Effector memory CD4-positive, alpha-beta T cell (primary cell): ENCODE measurements around the gene MAGT1.
"Not testable (repeated sequence)": the region's sequence is repeated elsewhere in the genome, so short reads cannot be mapped to it uniquely, and the experiment has no call there.

ENCODE experiments used
- DNase-seq, 3 donors: peaks; one replicate each; pipeline ENCODE4 v3.0.0-alpha.2; 2020
- H3K27ac ChIP-seq: 2 replicates; pipeline ENCODE4 v1.7.0; 2013; ENCODE audit warnings: mild to moderate bottlenecking, low read length, moderate library complexity; ENCODE audit not compliant: insufficient read depth, poor library complexity, severe bottlenecking
- H3K27me3 ChIP-seq: replicated peaks from 2 replicates; pipeline ENCODE4 v1.7.0; 2013; ENCODE audit warnings: mild to moderate bottlenecking, low read length; ENCODE audit not compliant: insufficient read depth, control insufficient read depth, poor library complexity, severe bottlenecking
- H3K36me3 ChIP-seq: 2 replicates; pipeline ENCODE4 v1.7.0; 2013; ENCODE audit warnings: mild to moderate bottlenecking, low read length, moderate library complexity; ENCODE audit not compliant: control insufficient read depth, insufficient read depth
- H3K4me1 ChIP-seq: 2 replicates; pipeline ENCODE4 v1.7.0; 2013; ENCODE audit warnings: low read length, mild to moderate bottlenecking; ENCODE audit not compliant: control insufficient read depth, insufficient read depth, poor library complexity, severe bottlenecking
- H3K4me3 ChIP-seq: 2 replicates; pipeline ENCODE4 v1.7.0; 2013; ENCODE audit warnings: low read length, low read depth, mild to moderate bottlenecking; ENCODE audit not compliant: insufficient read depth, poor library complexity, severe bottlenecking
- H3K9me3 ChIP-seq: 2 replicates; pipeline ENCODE4 v1.7.0; 2013; ENCODE audit warnings: mild to moderate bottlenecking, low read length, moderate library complexity; ENCODE audit not compliant: control insufficient read depth
- total RNA-seq, 3 donors: gene quantifications; one replicate each; lab custom pipeline; 2026; lab: John Stamatoyannopoulos, UW

Gene MAGT1
- total RNA-seq: 60.8 to 95.6 (median 69.7) reads per million in 3 donors

GRCh38 chrX:77894921-77895886, at the start of gene MAGT1:
Gene MAGT1, minus strand, starts transcription at chrX:77895435. Its CDS starts 25 bp downstream, at chrX:77895410.
- Histone ChIP-seq H3K36me3 (no peaks in the 10 kb centered on the region), H3K4me3 (peak within 1 kb of the TSS; percentile 81), H3K27me3 (no peaks in the 10 kb centered on the region), H3K9me3 (no peaks in the 10 kb centered on the region), H3K27ac (peak within 1 kb of the TSS; percentile 94), H3K4me1 (no peaks in the 10 kb centered on the region)
- DNase-seq: peak; percentile 86 to 91 (median 88)

GRCh38 chrX:77945031-77945430, 49.8 kb upstream of the MAGT1 start:
- H3K27ac ChIP-seq, H3K4me3 ChIP-seq, H3K9me3 ChIP-seq, H3K4me1 ChIP-seq, DNase-seq, H3K27me3 ChIP-seq, H3K36me3 ChIP-seq: not testable (repeated sequence)

- no peak for DNase-seq
- Histone ChIP-seq H3K27me3 (no peaks in the 10 kb centered on the region), H3K27ac (no peak overlapping the region), H3K36me3 (no peaks in the 10 kb centered on the region), H3K4me3 (no peak overlapping the region), H3K9me3 (no peaks in the 10 kb centered on the region), H3K4me1 (no peaks in the 10 kb centered on the region)
Observed at GRCh38 chrX:77938083-77938680, 42.9 kb upstream of the MAGT1 start.

- no peak overlapping the region for H3K27ac ChIP-seq
- no peaks in the 10 kb centered on the region for H3K27me3 ChIP-seq
- H3K9me3 ChIP-seq: no peaks in the 10 kb centered on the region
- DNase-seq: no peak
- H3K4me3 ChIP-seq: no peak overlapping the region
- no peaks in the 10 kb centered on the region for H3K36me3 ChIP-seq
- H3K4me1 ChIP-seq: no peaks in the 10 kb centered on the region
Observed at GRCh38 chrX:77937291-77937690, 42.1 kb upstream of the MAGT1 start.

- H3K27ac ChIP-seq: no peak overlapping the region
Observed at GRCh38 chrX:77936299-77936698, 41.1 kb upstream of the MAGT1 start.

GRCh38 chrX:77935886-77936285, 40.7 kb upstream of the MAGT1 start:
- Histone ChIP-seq H3K4me1 (no peaks in the 10 kb centered on the region), H3K27ac (no peak overlapping the region), H3K9me3 (no peaks in the 10 kb centered on the region), H3K36me3 (no peaks in the 10 kb centered on the region), H3K4me3 (no peak overlapping the region), H3K27me3 (no peaks in the 10 kb centered on the region)
- no peak for DNase-seq

More at GRCh38 chrX:77936299-77936698, 41.1 kb upstream of the MAGT1 start:
- Histone ChIP-seq H3K4me1 (no peaks in the 10 kb centered on the region), H3K27me3 (no peaks in the 10 kb centered on the region), H3K36me3 (no peaks in the 10 kb centered on the region), H3K4me3 (no peak overlapping the region), H3K9me3 (no peaks in the 10 kb centered on the region)
- no peak for DNase-seq

- Histone ChIP-seq H3K4me1 (no peaks in the 10 kb centered on the region), H3K9me3 (no peaks in the 10 kb centered on the region), H3K36me3 (no peaks in the 10 kb centered on the region), H3K4me3 (no peak overlapping the region), H3K27ac (no peak overlapping the region), H3K27me3 (no peaks in the 10 kb centered on the region)
- DNase-seq: no peak
Observed at GRCh38 chrX:77930581-77930980, 35.3 kb upstream of the MAGT1 start.

- Histone ChIP-seq H3K9me3 (no peaks in the 10 kb centered on the region), H3K27ac (no peak overlapping the region), H3K36me3 (no peaks in the 10 kb centered on the region), H3K4me1 (no peaks in the 10 kb centered on the region), H3K27me3 (no peaks in the 10 kb centered on the region), H3K4me3 (no peak overlapping the region)
- DNase-seq: no peak
Observed at GRCh38 chrX:77925764-77926163, 30.5 kb upstream of the MAGT1 start.

- no peaks in the 10 kb centered on the region for H3K9me3 ChIP-seq
- no peaks in the 10 kb centered on the region for H3K36me3 ChIP-seq
- H3K27me3 ChIP-seq: no peaks in the 10 kb centered on the region
- DNase-seq: no peak
- no peaks in the 10 kb centered on the region for H3K4me1 ChIP-seq
- no peak overlapping the region for H3K4me3 ChIP-seq
- no peak overlapping the region for H3K27ac ChIP-seq
Observed at GRCh38 chrX:77924320-77924859, 29.2 kb upstream of the MAGT1 start.

- H3K4me3 ChIP-seq: no peak overlapping the region
- DNase-seq: no peak
Observed at GRCh38 chrX:77922787-77923186, 27.6 kb upstream of the MAGT1 start.

More at GRCh38 chrX:77922787-77923186, 27.6 kb upstream of the MAGT1 start:
- no peaks in the 10 kb centered on the region for H3K4me1 ChIP-seq
- H3K27ac ChIP-seq: no peak overlapping the region
- no peaks in the 10 kb centered on the region for H3K27me3 ChIP-seq
- no peaks in the 10 kb centered on the region for H3K9me3 ChIP-seq
- H3K36me3 ChIP-seq: no peaks in the 10 kb centered on the region
